ENCODE measurements around the gene ATP9B. TPM values are rescaled to one million over a fixed set of nuclear protein-coding genes. Genes with fewer than 3 reads are reported as not detected.
A peak's percentile ranks its signal among the peaks of the same experiment; 100 is the strongest.
"Not testable (repeated sequence)": the region's sequence is repeated elsewhere in the genome, so short reads cannot be mapped to it uniquely, and the experiment has no call there.

The ATP9B gene
- total RNA-seq, 1 donor, result 45.2 TPM

- peak in 1 of 3 donors; percentile 36 for DNase-seq (ENCODE audit: low read depth in 2 of 3, low spot score in 2 of 3)
These were observed 540 bp downstream of the ATP9B start for GRCh38 chr18:79069717-79070151.

DNA sequence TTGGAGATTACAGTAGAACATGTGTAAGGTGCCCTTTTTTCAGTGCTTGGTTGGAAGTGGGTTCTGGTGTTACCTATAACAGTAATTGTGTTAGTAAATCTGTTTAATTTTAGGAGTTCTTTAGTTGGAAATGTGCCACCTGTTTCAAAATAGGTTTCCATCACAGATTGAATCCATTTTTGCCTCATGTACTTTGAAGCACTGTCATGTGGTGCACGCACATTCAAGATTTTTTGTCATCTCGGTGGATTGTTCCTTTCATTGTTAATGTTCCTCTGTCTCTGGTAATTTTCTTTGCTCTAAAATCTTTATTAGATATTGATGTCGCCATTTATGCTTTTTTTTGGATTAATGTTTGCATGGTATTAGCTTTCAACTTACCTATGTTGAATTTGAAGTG is 1.3 kb downstream of the ATP9B start:
- DNase-seq (ENCODE audit: low read depth in 2 of 3, low spot score in 2 of 3), result no peak

- DNase-seq (ENCODE audit: low read depth in 2 of 3, low spot score in 2 of 3), result peak in 1 of 3 donors; percentile 17
These were observed 1.8 kb downstream of the ATP9B start for GRCh38 chr18:79071037-79071436.

GRCh38 chr18:79071503-79072210 is 2.5 kb downstream of the ATP9B start:
- DNase-seq (ENCODE audit: low read depth in 2 of 3, low spot score in 2 of 3), result no peak

GRCh38 chr18:79072655-79073054 is 3.5 kb downstream of the ATP9B start:
- not testable (repeated sequence) for DNase-seq (ENCODE audit: low read depth in 2 of 3, low spot score in 2 of 3)

DNA sequence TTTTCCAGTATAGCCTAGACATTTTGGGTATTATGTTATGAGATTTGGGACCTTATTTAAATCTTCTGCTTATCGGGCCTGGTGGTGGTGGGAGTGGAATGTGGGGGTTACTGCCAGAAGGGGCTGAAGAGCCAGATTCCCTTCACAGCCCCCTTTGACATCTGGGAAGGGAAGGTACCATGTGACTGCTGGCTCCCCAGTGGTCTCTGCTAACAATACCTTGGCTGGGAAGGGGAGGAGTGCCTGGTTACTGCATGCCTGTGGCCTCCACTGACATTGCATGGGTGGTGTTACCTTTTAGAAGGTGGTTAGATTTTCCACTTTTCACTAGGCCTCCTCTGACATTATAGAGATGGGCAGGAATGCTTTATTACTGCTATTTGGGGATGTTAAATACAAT is 8.0 kb downstream of the ATP9B start:
- DNase-seq (ENCODE audit: low read depth in 2 of 3, low spot score in 2 of 3), result no peak

- DNase-seq (ENCODE audit: low read depth in 2 of 3, low spot score in 2 of 3), result not testable (repeated sequence)
These were observed 9.6 kb downstream of the ATP9B start for GRCh38 chr18:79078791-79079190.

- no peak for DNase-seq (ENCODE audit: low read depth in 2 of 3, low spot score in 2 of 3)
These were observed 23.7 kb downstream of the ATP9B start for GRCh38 chr18:79092874-79093273.

DNA sequence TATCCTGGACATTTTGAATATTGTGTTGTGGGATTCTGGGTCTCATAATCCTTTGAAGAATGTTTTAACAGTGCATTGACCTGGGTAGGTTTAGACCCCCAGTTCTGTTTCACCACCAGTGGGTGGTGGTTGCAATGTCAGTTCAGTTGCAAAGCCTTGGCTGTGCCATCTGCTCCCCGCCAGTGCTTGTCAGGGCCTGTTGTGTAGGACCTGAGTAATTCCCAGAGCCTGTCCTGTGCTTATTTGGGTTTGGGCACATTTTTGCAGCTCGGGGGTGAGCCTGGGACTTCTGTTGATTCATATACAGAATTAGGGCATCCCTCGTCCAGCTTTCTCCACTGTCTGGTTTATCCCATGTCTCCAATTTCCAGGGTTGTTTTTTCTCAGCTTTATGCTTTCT is 24.8 kb downstream of the ATP9B start:
- DNase-seq (ENCODE audit: low read depth in 2 of 3, low spot score in 2 of 3), result no peak

DNA sequence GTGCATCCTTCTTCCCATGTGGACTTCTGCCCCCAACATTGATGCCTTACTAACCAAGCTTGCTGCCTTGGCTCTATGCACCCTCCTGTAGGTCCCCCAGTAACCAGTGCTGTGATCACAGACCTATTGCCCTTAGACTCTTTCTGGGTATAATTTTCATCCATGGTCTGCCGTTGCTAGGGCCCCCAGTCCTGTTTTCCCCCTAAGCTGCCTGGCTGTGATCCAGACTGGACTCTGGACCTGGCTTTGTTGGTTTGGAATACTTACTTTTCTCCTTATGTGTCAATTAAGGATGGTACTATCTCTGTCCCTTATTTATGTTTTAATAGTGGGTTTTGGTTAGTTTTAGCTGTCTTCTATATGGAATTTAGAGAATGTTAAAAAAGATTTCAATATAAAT is 26.0 kb downstream of the ATP9B start:
- no peak for DNase-seq (ENCODE audit: low read depth in 2 of 3, low spot score in 2 of 3)

GRCh38 chr18:79100944-79101343 is 31.8 kb downstream of the ATP9B start:
- DNase-seq (ENCODE audit: low read depth in 2 of 3, low spot score in 2 of 3), result no peak

- DNase-seq (ENCODE audit: low read depth in 2 of 3, low spot score in 2 of 3), result no peak
These were observed 33.7 kb downstream of the ATP9B start for GRCh38 chr18:79102886-79103285.

DNA sequence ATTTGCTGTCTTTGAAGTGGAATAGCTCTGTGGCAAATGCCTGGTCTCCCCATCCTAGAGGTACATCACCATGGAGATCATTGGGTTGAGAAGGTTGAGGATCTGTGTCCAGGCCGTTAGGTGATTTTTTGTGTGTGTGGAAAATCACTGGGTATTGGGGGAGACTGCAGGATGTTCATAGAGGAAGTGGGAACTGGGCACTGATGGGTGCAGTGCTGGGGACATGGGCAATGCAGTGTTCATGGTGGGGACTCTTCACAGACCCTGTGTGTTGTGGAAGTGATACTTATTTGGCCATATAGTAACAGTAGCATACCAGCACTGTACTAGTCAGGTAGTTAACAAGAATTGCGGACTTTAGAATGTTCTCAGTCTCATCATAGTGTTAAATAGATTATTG is 34.9 kb downstream of the ATP9B start:
- no peak for DNase-seq (ENCODE audit: low read depth in 2 of 3, low spot score in 2 of 3)

GRCh38 chr18:79105455-79105854 is 36.3 kb downstream of the ATP9B start:
- no peak for DNase-seq (ENCODE audit: low read depth in 2 of 3, low spot score in 2 of 3)

DNA sequence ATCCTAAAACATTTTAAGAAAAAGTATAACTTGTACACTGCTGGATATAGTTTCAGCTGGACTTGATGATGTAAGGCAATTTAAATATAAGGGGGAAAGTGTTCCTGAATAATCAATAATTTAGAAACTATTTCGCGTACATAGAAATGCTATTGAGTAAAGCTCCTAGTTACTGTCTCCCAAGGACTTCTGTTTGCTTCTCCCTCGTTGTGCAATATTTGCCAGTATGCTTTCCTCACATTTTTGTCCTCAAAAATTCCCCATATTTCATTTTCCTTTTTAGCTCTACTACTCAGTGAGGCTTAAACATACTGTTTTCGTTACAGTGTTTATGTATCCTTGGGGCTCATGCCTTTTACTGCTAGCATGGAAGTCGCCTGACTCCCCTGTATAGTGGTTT is 36.9 kb downstream of the ATP9B start:
- DNase-seq (ENCODE audit: low read depth in 2 of 3, low spot score in 2 of 3), result no peak

DNA sequence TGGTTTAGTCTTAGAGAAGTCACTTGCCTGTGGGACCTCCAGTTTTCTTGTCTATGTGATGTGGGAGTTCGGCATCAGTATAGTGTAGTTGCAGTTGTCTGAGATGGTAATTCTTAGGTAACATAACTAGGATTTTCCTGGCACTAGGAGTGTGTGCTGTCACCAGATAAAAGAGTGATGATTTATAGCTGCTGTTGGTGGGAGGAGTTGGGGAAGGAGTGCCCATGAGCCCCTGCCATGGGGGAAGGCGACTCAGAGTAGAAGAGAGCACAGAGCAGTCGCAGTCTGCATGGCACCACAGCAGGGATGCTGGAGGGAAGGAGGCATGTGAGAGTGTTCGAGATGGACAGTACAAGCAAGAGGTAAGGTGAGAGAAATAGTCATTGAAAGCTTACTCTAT is 38.7 kb downstream of the ATP9B start:
- no peak for DNase-seq (ENCODE audit: low read depth in 2 of 3, low spot score in 2 of 3)

GRCh38 chr18:79108549-79109215 is 39.5 kb downstream of the ATP9B start:
- DNase-seq (ENCODE audit: low read depth in 2 of 3, low spot score in 2 of 3), result no peak

DNA sequence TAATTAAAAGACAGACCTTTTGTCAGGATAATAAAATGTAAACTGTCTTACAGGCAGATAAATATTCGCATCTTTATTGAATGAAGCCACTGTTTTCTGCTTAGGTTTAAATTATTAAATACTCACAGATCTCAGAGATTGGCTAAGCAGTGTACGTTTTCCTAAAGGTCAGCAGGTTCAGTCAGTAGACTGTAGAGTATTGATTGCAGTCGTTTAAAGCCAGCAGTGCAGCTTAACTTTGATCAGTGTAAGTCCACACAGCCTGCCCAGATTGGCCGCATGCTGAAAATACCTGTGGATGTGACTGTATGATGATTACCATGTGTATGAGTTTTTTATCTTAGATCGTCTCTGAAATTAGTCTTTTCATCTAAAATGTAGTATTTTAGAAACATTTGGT is 42.3 kb downstream of the ATP9B start:
- no peak for DNase-seq (ENCODE audit: low read depth in 2 of 3, low spot score in 2 of 3)

DNA sequence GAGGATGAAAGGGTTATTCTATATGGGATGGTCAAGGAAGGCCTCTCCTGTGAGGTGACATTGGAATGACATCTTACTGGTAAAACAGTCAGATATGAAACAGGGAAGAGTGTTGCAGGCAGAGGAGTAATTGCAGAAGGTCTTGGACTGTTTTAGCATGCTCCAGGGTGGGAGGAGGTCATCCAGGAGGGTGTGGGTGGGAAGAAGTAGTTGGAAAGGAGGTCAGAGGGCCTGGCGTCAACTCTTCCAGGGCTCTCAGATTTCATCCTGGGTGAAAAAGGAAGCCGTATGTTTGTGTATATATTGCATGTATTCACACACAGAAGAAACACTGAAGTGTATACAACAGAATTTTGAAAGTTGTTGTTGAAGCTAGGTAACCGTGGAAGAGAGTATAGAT is 48.2 kb downstream of the ATP9B start:
- no peak for DNase-seq (ENCODE audit: low read depth in 2 of 3, low spot score in 2 of 3)

- no peak for DNase-seq (ENCODE audit: low read depth in 2 of 3, low spot score in 2 of 3)
These were observed 48.6 kb downstream of the ATP9B start for GRCh38 chr18:79117788-79118187.

- DNase-seq (ENCODE audit: low read depth in 2 of 3, low spot score in 2 of 3), result no peak
These were observed 49.6 kb downstream of the ATP9B start for GRCh38 chr18:79118797-79119196.

GRCh38 chr18:79121746-79122474 is 52.7 kb downstream of the ATP9B start:
- DNase-seq (ENCODE audit: low read depth in 2 of 3, low spot score in 2 of 3), result no peak
